GM19240 (cell line): ENCODE data around the gene PIGH.
"Not testable (repeated sequence)": the region's sequence is repeated elsewhere in the genome, so short reads cannot be mapped to it uniquely, and the experiment has no call there.

Source experiments
- DNase-seq: peaks from one replicate; pipeline ENCODE4 v3.0.0; 2011; ENCODE audit warnings: low spot score; ENCODE audit not compliant: insufficient read length

PIGH gene

GRCh38 chr14:67553547-67553946 is 46.5 kb downstream of the PIGH start:
- no peak for DNase-seq

- no peak for DNase-seq
Measured at GRCh38 chr14:67551940-67552339, 48.1 kb downstream of the PIGH start.

GRCh38 chr14:67551123-67551522 is 48.9 kb downstream of the PIGH start:
- no peak for DNase-seq

GRCh38 chr14:67549734-67550133 is 50.3 kb downstream of the PIGH start:
- no peak for DNase-seq

- no peak for DNase-seq
Measured at GRCh38 chr14:67547224-67547780, 52.8 kb downstream of the PIGH start.

- DNase-seq = no peak
Measured at GRCh38 chr14:67544590-67544989, 55.5 kb downstream of the PIGH start.

GRCh38 chr14:67542620-67543019 is 57.4 kb downstream of the PIGH start:
- DNase-seq = not testable (repeated sequence)

GRCh38 chr14:67541448-67542387 is 58.4 kb downstream of the PIGH start:
- DNase-seq = peak; percentile 35
